OCI-LY7 (cell line): ENCODE measurements around the gene TAAR8.

ENCODE experiments used
- EZH2phosphoT487 ChIP-seq: fragments of 200-600 bp; sonication (generic); IDR thresholded peaks from 2 replicates; pipeline ENCODE4 v1.6.1; 2018; ENCODE audit warnings: low read depth, borderline replicate concordance, mild to moderate bottlenecking, mixed run types, antibody characterized with exemption, low read length, moderate library complexity, mixed read lengths
- TF ChIP-seq, protein P1 (sequence below): fragments of 200-600 bp; sonication (generic); conservative IDR thresholded peaks from 2 replicates; pipeline ENCODE4 v1.5.1; 2014; ENCODE audit warnings: mild to moderate bottlenecking, antibody characterized with exemption, low read length, moderate library complexity, mixed read lengths

DNA sequence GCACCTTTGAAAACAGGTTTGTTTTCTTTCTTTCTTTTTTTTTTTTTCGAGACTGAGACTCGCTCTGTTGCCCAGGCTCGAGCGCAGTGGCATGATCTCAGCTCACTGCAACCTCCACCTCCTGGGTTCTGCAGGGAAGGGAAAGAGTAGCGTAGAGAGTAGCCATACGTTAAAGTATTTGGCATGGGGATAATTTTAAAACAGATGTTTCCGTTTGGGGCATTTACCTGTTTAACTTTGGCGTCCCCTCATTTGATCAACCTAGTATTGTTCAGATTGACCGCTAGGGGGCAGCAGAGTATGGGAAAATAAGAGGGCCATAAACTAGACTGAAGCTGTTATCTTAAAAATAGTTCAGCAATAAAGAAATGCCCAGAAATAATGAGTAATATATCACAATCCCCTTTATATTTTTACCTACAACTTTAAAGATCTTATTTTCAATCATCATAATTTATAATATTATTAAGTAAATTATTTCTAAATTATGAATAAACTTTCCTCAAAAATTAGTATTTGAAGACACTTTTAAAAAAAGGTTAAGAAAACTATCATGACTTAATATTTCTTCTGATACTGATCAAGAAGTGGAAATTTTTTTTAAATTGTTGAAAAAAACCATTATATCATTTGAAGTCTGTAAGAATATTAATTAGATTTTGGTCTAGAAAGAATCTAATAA, 22.0 kb upstream of the TAAR8 start:
- TF ChIP-seq, protein P1, sequence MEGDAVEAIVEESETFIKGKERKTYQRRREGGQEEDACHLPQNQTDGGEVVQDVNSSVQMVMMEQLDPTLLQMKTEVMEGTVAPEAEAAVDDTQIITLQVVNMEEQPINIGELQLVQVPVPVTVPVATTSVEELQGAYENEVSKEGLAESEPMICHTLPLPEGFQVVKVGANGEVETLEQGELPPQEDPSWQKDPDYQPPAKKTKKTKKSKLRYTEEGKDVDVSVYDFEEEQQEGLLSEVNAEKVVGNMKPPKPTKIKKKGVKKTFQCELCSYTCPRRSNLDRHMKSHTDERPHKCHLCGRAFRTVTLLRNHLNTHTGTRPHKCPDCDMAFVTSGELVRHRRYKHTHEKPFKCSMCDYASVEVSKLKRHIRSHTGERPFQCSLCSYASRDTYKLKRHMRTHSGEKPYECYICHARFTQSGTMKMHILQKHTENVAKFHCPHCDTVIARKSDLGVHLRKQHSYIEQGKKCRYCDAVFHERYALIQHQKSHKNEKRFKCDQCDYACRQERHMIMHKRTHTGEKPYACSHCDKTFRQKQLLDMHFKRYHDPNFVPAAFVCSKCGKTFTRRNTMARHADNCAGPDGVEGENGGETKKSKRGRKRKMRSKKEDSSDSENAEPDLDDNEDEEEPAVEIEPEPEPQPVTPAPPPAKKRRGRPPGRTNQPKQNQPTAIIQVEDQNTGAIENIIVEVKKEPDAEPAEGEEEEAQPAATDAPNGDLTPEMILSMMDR, result peak; percentile 87
- no peak for TF ChIP-seq EZH2phosphoT487
